NCI-H2081 treated with DMSO at 0.1 percent for 48 hours (cell line): Measurements from ENCODE around the gene OAF.

Source experiments
- DNase-seq: peaks from one replicate; lab custom pipeline; 2025; lab: John Stamatoyannopoulos, UW

Gene OAF

GRCh38 chr11:120223793-120224192 lies 13.0 kb downstream of the OAF start:
- no peak for DNase-seq

DNA sequence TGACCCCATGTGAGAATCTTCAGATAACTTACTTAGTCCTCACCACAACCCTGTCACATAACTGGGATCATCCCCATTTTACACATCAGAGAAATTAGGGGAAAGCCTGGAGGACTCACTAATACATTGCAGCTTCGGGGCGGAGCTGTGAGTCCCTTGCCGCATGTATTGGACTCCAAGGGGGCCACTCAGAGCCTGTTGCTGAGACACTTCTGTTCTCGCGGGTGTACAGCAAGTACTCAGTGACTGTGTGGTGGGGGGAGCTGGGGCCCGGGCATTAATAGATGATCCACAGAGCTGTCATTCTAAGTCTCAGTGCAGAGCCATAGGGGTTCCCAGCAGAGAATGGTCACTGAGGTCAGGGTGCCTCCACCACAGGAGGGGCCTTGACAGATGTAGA lies 13.5 kb downstream of the OAF start:
- no peak for DNase-seq

DNA sequence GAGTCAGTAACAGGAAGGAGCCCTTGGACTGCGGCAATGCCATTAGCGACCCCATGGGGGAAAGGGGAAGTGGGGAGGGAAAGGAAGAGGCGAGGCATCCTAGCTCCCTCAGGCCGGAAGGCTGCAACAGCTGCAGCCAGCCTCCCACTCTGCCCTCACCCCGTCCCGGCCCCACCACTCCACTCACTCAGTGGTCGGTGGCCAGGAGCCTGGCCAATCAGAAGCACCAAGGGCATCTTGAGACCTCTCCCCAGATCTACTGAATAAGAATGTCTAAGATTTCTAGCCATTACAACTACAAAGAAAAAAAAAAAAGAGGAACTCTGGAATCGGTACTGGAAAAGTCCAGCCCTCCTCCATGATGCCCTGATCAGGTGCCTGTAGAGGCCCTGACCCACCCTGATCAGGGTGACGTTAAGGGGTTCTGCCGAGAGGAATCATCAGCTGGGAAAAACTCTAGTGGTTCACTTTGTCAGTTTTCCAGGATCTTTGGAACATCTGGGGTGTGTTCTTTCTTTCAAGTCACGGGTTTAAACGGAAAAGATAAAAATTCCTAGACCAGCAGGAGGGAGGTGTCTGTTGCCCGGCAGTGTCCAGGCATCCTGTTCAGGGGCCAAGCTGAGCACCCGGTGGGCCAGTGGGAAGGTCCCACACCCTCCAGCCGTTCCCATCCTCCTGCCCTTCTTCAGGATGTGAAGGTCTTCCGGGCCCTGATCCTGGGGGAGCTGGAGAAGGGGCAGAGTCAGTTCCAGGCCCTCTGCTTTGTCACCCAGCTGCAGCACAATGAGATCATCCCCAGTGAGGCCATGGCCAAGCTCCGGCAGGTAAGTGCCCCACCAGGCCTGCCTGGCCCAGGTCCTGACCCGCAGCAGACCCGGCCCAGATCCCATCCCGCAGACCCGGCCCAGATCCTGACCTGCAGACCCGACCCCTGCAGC lies 14.4 kb downstream of the OAF start:
- DNase-seq: no peak

GRCh38 chr11:120226242-120226641 lies 15.4 kb downstream of the OAF start:
- no peak for DNase-seq

GRCh38 chr11:120226714-120227113 lies 15.9 kb downstream of the OAF start:
- no peak for DNase-seq

DNA sequence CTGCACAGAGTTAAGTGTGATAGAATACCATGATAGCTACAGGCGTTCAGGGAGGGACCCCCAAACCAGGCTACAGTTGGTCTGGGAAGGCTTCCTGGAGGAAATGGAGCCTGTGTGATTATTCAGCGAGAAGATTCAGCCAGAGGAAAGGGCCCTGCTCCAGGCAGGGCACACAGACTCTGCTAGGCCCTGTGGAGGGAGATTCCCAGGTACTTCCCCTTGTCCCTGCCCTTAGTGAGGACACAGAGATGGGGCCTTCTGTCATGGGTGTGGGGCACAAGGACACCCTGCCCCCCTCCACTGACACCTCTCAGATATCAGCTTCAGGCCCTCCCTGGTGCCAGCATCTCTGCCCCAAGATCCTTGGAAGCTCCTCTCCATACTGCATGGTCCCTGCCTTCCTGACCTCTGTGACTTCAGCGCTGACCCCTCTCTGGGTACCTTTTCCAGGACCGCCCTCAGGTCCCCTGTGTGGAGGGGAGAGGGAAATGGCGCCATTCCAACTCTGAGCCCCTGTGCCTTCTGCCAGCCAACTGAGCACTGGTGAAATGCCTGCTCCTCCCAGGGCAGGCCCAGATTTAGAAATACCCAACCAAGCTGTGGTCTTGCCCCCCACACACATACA lies 16.5 kb downstream of the OAF start:
- DNase-seq: no peak

- DNase-seq: no peak
Measured at GRCh38 chr11:120228794-120229384, 18.1 kb downstream of the OAF start.

DNA sequence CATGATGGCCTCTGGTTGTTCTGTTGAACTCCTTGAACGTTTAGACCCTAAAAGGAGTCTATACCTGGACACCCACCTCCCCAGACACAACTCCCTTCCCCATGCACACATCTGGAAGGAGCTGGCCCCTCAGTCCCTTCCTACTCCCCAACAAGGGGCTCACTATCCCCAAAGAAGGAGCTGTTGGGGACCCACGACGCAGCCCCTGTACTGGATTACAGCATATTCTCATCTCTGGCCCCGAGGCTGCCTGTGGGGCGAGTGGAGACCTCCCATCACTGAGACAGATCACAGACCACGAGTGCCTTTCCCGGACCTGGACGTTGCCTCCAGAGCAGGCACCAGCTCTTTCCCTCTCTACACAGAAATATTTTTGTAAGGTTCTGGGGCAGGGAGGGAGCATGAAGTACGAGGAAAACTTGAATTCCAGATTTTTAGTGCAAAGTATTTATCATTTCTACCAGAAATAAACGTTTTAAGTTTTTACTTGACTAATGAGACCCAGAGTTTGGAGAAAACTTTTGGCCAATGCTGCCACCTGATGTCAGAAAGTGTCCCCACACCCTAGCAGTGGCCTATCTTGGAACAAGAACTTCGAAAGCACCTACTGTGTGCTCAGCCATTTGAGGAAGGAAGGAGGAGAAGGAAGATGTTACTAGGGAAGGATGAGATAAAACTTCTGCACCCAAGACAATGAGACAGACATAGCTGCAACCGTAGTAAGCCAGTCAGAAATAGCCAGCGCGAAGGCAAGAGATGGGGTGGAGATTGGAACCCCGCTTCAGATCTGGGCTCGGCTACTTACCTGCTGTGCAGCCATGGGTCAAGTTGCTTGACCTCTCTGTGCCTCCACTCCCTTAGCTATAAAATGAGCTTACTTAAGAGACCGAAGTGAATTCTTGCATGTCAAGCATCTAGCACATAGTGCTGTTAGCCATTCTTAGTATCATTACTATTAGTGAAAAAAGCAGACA lies 18.9 kb downstream of the OAF start:
- no peak for DNase-seq

GRCh38 chr11:120230433-120231071 lies 19.7 kb downstream of the OAF start:
- no peak for DNase-seq

- no peak for DNase-seq
Measured at GRCh38 chr11:120231963-120232362, 21.1 kb downstream of the OAF start.

DNA sequence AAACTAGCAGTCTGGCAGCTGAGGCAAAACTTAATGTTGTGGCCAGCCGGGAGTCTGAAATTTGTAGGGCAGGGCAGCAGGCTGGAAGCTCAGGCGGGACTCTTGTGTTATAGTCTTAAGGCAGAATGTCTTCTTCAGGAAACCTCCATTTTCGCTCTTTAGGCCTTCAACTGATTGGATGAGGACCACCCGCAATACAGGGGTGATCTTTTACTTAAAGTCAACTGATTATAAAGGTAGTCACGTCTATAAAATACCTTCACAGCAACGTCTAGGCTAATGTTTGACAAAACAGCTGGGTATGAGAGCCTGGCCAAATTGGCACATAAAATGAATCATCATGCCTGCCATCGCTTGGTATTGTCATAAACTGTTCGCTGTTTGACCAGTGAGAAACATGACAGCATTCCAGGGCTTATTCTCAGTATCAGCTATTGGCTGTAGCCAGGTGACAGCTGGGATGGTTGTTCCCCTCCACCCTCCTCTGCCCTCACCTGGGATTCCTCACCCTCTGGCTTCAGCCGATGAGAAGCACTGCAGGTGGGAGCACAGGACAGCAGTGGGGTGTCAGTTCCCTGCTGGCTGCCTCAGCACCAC lies 22.5 kb downstream of the OAF start:
- no peak for DNase-seq

DNA sequence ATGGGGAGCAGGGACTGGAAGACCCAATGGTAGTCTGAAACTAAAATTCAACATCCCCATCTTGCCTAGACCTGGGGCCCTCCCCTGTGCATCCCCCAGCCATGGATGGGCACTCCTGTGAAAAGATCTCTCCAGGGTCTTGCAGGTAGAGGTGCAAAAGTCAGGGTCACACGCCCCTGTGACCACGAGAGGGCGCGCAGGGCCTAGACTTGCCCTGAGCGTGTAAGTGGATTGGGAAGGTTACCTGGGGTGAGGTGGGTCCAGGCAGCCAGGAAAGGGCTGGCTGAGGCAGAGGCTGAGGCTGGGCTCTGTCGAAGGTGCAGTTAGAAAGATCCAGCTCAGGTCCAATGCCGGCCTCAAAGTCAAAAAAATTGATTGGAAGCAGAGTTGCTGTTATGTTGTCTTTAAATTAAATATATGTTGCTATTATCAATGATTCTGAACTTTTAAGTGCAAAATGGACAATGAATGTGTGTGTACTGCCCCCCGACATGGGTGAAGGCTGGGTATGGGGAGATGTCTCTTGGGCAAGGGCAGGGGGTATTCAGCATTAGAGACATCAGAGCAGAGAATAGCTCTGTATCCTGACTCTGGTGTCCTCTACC lies 24.3 kb downstream of the OAF start:
- peak; percentile 3 for DNase-seq

- DNase-seq: no peak
Measured at GRCh38 chr11:120236169-120237107, 25.6 kb downstream of the OAF start.

- no peak for DNase-seq
Measured at GRCh38 chr11:120238968-120239620, 28.3 kb downstream of the OAF start.

GRCh38 chr11:120239713-120240640 lies 29.1 kb downstream of the OAF start, which contains the start of gene POU2F3:
Gene POU2F3 (plus strand): TSS chr11:120240140. CDS start chr11:120240344, 204 bp downstream.
- DNase-seq: no peak

- no peak for DNase-seq
Measured at GRCh38 chr11:120240866-120241265, 30.0 kb downstream of the OAF start.

- no peak for DNase-seq
Measured at GRCh38 chr11:120241277-120241676, 30.4 kb downstream of the OAF start.

DNA sequence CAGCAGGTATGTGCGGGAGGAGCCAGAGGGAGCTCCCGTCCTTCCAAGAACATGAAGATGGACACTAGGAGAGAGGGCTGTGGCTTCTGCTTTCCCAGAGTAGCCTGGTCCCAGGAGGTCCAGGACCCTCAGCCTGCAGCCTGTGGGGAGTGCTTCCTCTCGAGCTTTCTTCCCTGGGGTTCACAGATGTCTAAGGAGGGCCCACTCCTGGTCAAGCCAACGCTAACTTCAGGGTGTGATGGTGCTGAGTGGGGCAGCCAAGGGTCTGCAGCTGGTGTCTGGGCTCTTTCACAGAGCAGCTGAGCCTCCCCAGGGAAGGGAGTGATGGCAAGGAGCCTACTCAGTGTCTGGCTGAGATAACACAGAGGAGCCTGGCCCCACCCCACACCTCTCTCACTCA lies 32.4 kb downstream of the OAF start:
- no peak for DNase-seq
